Measurements from ENCODE around the gene TENT5C.

The TENT5C gene

DNA sequence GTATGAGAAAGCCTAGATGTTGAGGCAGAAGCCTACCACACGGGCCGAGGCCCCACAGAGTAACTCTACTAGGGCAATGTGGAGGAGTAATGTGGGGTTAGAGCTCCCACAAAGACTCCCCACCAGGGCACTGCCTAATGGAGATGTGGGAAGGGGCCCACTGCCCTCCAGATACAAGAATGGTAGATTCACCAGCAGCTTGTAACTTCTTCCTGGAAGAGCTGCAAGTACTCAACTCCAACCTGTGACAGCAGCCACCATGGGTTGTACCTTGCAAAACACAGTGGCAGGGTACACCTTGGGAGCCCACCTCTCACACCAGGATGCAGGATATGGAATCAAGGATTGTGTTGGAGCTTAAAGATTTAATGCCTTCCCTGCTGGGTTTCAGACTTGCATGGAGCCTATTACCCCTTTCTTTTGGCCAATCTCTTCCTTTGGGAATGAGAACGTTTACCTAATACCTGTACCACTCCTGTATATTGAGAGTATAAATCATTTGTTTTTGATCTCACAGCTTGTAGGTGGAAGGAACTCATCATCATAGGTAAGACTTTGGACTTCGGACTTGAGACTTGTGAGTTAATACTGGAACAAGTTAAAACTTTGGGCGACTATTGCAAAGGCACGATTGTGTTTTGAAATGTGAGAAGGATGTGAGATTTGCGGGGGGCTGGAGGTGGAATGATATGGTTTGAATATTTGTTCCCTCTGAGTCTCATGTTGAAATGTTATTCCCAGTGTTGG, 57.5 kb downstream of the TENT5C start:
- no peak for ATAC-seq
- no peak for TF ChIP-seq SNAI2 (CRISPR knock-in tag; IDR thresholded peaks at IDR 0.05)
- no peak for TF ChIP-seq ARNTL (CRISPR knock-in tag; IDR thresholded peaks at IDR 0.05; ENCODE audit: borderline replicate concordance, low read depth)
- no peak for TF ChIP-seq ESRRG (CRISPR knock-in tag; IDR thresholded peaks at IDR 0.05)
- no peak for TF ChIP-seq PPARA (CRISPR knock-in tag; IDR thresholded peaks at IDR 0.05; ENCODE audit: borderline replicate concordance)

GRCh38 chr1:117664314-117664713, 58.5 kb downstream of the TENT5C start:
- no peak for ATAC-seq
- no peak for TF ChIP-seq TSHZ2 (CRISPR knock-in tag; IDR thresholded peaks at IDR 0.05)
- TF ChIP-seq TCF4 (CRISPR knock-in tag; IDR thresholded peaks at IDR 0.05; ENCODE audit: borderline replicate concordance) = no peak
- no peak for TF ChIP-seq RARB (CRISPR knock-in tag; IDR thresholded peaks at IDR 0.05)
- TF ChIP-seq ZC3H10 (CRISPR knock-in tag; IDR thresholded peaks at IDR 0.05) = no peak
- no peak for TF ChIP-seq OSR1 (CRISPR knock-in tag; IDR thresholded peaks at IDR 0.05)
- no peak for TF ChIP-seq CSRNP3 (CRISPR knock-in tag; IDR thresholded peaks at IDR 0.05)
- TF ChIP-seq ARNTL (CRISPR knock-in tag; IDR thresholded peaks at IDR 0.05; ENCODE audit: borderline replicate concordance, low read depth) = no peak
- no peak for TF ChIP-seq ESRRG (CRISPR knock-in tag; IDR thresholded peaks at IDR 0.05)
- TF ChIP-seq BACH2 (CRISPR knock-in tag; IDR thresholded peaks at IDR 0.05; ENCODE audit: borderline replicate concordance) = no peak
- TF ChIP-seq GLIS3 (CRISPR knock-in tag; IDR thresholded peaks at IDR 0.05) = no peak
- no peak for TF ChIP-seq SNAI2 (CRISPR knock-in tag; IDR thresholded peaks at IDR 0.05)
- TF ChIP-seq ZNF70 (CRISPR knock-in tag; IDR thresholded peaks at IDR 0.05) = no peak
- TF ChIP-seq CREB5 (CRISPR knock-in tag; IDR thresholded peaks at IDR 0.05; ENCODE audit: low read depth) = no peak
- TF ChIP-seq ZFP3 (CRISPR knock-in tag; IDR thresholded peaks at IDR 0.05) = no peak
- TF ChIP-seq ISL1 (CRISPR knock-in tag; IDR thresholded peaks at IDR 0.05) = no peak
- TF ChIP-seq ZFP30 (CRISPR knock-in tag; IDR thresholded peaks at IDR 0.05) = no peak
- TF ChIP-seq PATZ1 (CRISPR knock-in tag; IDR thresholded peaks at IDR 0.05; ENCODE audit: borderline replicate concordance) = no peak
- TF ChIP-seq ZNF565 (CRISPR knock-in tag; conservative IDR thresholded peaks at IDR 0.05; ENCODE audit: low read depth) = no peak

GRCh38 chr1:117665556-117666270, 59.9 kb downstream of the TENT5C start:
- ATAC-seq = no peak
- TF ChIP-seq BACH2 (CRISPR knock-in tag; IDR thresholded peaks at IDR 0.05; ENCODE audit: borderline replicate concordance) (no peak), ZC3H10 (CRISPR knock-in tag; IDR thresholded peaks at IDR 0.05) (no peak)

GRCh38 chr1:117669572-117669971, 63.7 kb downstream of the TENT5C start:
- TF ChIP-seq ZNF8 (CRISPR knock-in tag; IDR thresholded peaks at IDR 0.05) (no peak), PPARA (CRISPR knock-in tag; IDR thresholded peaks at IDR 0.05; ENCODE audit: borderline replicate concordance) (no peak), CREB5 (CRISPR knock-in tag; IDR thresholded peaks at IDR 0.05; ENCODE audit: low read depth) (no peak), ZC3H10 (CRISPR knock-in tag; IDR thresholded peaks at IDR 0.05) (no peak)
- ATAC-seq = no peak

Data from SK-N-SH treated with all-trans-retinoic acid at 6 μM for 48 hours (cell line).